Gastrocnemius medialis (tissue), 4 donors: Measurements from ENCODE around the gene TAL2. TPM values are rescaled to one million over a fixed set of nuclear protein-coding genes. Genes with fewer than 3 reads are reported as not detected.

ENCODE experiments used
- ATAC-seq, 2 donors: fragments of 150-250 bp; one replicate each; pipeline ENCODE4 v1.9.1; 2016
- DNase-seq, 2 donors: peaks; one replicate each; pipeline ENCODE4 v3.0.0-alpha.2; 2019
- H3K27ac ChIP-seq, 4 donors: fragments of 200-600 bp; sonication (generic); 1 replicate in 1 of 4; 2 replicates in 3 of 4; pipeline ENCODE4 v1.5.1; 2016 to 2018; ENCODE audit warnings: mild to moderate bottlenecking in 2 of 4, moderate library complexity in 1 of 4
- H3K27me3 ChIP-seq, 3 donors: fragments of 200-600 bp; sonication (generic) in 2 of 3; 1 replicate in 1 of 3; 2 replicates in 2 of 3; pipeline versions ENCODE4 v1.5.1 to v1.6.0; 2016 to 2019; ENCODE audit warnings: mild to moderate bottlenecking in 1 of 3, moderate library complexity in 1 of 3
- H3K36me3 ChIP-seq, 2 donors: fragments of 200-600 bp; sonication (generic) in 1 of 2; one replicate each; pipeline ENCODE4 v1.5.1; 2017 to 2018
- H3K4me1 ChIP-seq, 2 donors: fragments of 200-600 bp; sonication (generic) in 1 of 2; one replicate each; pipeline ENCODE4 v1.5.1; 2016 to 2017; ENCODE audit warnings: mild to moderate bottlenecking in 2 of 2
- H3K4me3 ChIP-seq, 4 donors: fragments of 200-600 bp; sonication (generic) in 3 of 4; 1 replicate in 1 of 4; 2 replicates in 3 of 4; pipeline ENCODE4 v1.5.1; 2016 to 2019; ENCODE audit warnings: mild to moderate bottlenecking in 2 of 4
- H3K9me3 ChIP-seq, 3 donors: fragments of 200-600 bp; sonication (generic) in 2 of 3; 1 replicate in 1 of 3; 2 replicates in 2 of 3; pipeline ENCODE4 v1.5.1; 2016 to 2019
- POLR2A ChIP-seq, 2 donors: fragments of 450-650 bp; IDR thresholded peaks; one replicate each; pipeline ENCODE4 v1.6.1; 2017; ENCODE audit warnings: antibody characterized with exemption in 2 of 2, mild to moderate bottlenecking in 2 of 2, moderate library complexity in 2 of 2
- in situ Hi-C, 4 donors: fragments of 200-750 bp; cut with MboI; loops; one replicate each; pipeline versions ENCODE4 v1.15.0 to v1.8.0; 2017; ENCODE audit warnings: low sequenced_read_pairs in 4 of 4
- intact Hi-C: fragments of 100-400 bp; cut with DNase I; formaldehyde crosslinking; loops from one replicate; pipeline ENCODE4 v1.15.1; 2023; ENCODE audit warnings: low total_unique reads
- total RNA-seq, 4 donors: library from RNA; depleted of rRNA; stranded (reverse); fragments of >200 nt; gene quantifications; one replicate each; pipeline versions ENCODE4 v1.1.0 to v1.2.3, GENCODE V29; 2016
- TF ChIP-seq, protein P1 (sequence below), 5 experiments: fragments of 450-650 bp in 3 of 5; fragments of 200-600 bp in 2 of 5; sonication (generic) in 2 of 5; IDR thresholded peaks in 4 of 5; conservative IDR thresholded peaks in 1 of 5; 1 replicate in 4 of 5; 2 replicates in 1 of 5; pipeline ENCODE4 v1.5.1; 2016 to 2019; ENCODE audit warnings: antibody characterized with exemption in 5 of 5, mild to moderate bottlenecking in 3 of 5, moderate library complexity in 3 of 5

TAL2 gene
- not detected for total RNA-seq

DNA sequence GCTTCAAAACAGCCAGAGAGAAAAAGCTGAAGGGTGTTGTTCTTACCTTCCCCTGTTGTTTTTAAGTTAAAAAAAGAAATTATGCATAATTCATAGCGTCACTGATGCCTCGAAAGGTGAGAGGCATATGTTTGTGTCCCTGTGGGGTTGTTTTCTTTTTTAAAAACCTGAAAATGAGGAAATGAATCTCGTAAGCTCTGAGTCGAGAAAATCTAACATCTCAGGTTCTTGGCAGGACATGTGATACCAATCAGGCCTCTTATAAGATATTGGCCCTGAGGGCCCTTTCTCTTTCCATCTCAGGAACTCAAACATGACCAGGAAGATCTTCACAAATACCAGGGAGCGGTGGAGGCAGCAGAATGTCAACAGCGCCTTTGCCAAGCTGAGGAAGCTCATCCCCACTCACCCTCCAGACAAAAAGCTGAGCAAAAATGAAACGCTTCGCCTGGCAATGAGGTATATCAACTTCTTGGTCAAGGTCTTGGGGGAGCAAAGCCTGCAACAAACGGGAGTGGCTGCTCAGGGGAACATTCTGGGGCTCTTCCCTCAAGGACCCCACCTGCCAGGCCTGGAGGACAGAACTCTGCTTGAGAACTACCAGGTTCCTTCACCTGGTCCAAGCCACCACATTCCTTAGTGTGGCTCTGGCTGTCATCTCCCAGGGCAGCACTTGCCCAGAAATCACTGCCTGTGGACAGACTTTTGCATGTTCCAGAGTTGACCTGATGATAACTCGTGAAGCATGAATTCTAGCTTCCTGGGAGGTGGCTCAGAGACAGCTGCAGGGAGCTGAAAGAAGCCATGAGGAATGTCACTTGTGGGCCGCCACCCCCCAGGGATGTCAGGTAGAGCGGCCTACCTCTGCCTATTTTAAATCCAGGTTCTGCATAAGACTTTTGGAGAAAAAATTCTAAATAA lies at the start of gene TAL2:
Gene TAL2, plus strand, starts transcription at position 274 of the 921 bp plus-strand sequence. Its CDS starts 40 bp downstream, at position 314.
- Histone ChIP-seq H3K36me3 (no peaks in the 10 kb centered on the region), H3K4me3 (no peak within 1 kb of the TSS), H3K4me1 (peaks cover 5 to 14% of the 10 kb centered on the region in 2 donors), H3K27ac (peak within 1 kb of the TSS; percentile 21 to 77 (median 54)), H3K27me3 (no peaks in the 10 kb centered on the region), H3K9me3 (no peaks in the 10 kb centered on the region)
- DNase-seq (no peak), ATAC-seq (peak in 1 of 2 donors; percentile 32)
- in situ Hi-C loops: loop anchor here in 1 of 4 donors (10.0 to 25.0 kb wide), 2 partner anchors 62 to 225 kb away; no protein-coding TSS in a partner anchor
- intact Hi-C loops: no loop called here
- TF ChIP-seq, protein P1, sequence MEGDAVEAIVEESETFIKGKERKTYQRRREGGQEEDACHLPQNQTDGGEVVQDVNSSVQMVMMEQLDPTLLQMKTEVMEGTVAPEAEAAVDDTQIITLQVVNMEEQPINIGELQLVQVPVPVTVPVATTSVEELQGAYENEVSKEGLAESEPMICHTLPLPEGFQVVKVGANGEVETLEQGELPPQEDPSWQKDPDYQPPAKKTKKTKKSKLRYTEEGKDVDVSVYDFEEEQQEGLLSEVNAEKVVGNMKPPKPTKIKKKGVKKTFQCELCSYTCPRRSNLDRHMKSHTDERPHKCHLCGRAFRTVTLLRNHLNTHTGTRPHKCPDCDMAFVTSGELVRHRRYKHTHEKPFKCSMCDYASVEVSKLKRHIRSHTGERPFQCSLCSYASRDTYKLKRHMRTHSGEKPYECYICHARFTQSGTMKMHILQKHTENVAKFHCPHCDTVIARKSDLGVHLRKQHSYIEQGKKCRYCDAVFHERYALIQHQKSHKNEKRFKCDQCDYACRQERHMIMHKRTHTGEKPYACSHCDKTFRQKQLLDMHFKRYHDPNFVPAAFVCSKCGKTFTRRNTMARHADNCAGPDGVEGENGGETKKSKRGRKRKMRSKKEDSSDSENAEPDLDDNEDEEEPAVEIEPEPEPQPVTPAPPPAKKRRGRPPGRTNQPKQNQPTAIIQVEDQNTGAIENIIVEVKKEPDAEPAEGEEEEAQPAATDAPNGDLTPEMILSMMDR (IDR thresholded peaks at IDR 0.05 in 4 of 5, conservative IDR thresholded peaks at IDR 0.05 in 1 of 5): no peak
- no peak for TF ChIP-seq POLR2A (IDR thresholded peaks at IDR 0.05)

DNA sequence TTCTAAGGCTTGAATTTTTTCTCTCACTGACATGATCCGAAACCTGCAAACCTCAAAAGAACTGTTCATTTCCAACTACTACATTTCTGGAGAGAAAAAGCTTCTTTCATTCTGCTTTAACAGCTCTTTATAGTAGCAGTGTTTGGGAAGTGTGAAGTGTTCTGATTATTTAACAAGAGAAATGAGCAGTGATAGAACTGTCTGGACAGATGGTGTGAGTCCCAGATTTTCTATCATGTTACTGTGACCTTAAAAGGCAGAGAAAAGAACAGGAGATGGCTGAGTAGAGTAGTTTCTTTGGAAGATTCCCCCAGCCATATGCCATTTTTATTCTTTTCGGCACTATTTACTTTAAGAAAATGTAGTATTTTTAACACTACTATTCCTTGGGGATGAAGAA lies 41.3 kb upstream of the TAL2 start:
- H3K36me3 ChIP-seq: no peaks in the 10 kb centered on the region
- ATAC-seq: no peak
- H3K27me3 ChIP-seq: no peaks in the 10 kb centered on the region

DNA sequence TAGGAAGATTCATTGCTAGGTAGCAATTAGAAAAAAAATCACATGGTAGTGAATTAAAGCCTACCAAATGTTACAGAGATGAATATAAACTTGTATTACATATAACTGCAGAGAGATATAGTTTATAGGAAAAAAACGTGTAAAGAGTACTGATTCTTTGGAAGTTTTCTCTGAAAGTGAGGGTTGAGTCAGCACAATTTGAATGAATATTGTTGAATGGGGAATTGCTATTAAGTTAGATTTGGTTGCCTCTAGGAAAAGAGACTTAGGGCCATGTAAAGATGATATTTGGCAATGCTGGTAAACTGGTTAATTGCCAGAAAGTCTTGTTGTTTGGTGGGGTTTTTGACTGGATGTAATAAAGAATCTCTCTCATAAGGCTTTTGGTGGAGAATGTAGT lies 37.2 kb upstream of the TAL2 start:
- Histone ChIP-seq H3K36me3 (no peaks in the 10 kb centered on the region), H3K4me3 (no peak overlapping the region), H3K27ac (no peak overlapping the region), H3K4me1 (no peaks in the 10 kb centered on the region), H3K27me3 (no peaks in the 10 kb centered on the region), H3K9me3 (no peaks in the 10 kb centered on the region)
- intact Hi-C loops: no loop called here
- ATAC-seq (no peak), DNase-seq (no peak)
- in situ Hi-C loops: no loop called here
- no peak for TF ChIP-seq POLR2A (IDR thresholded peaks at IDR 0.05)
- TF ChIP-seq, protein P1 (IDR thresholded peaks at IDR 0.05 in 4 of 5, conservative IDR thresholded peaks at IDR 0.05 in 1 of 5): no peak

More for the DNA sequence above, 41.3 kb upstream of the TAL2 start:
- no peak for DNase-seq
- intact Hi-C loops: no loop called here
- Histone ChIP-seq H3K9me3 (no peaks in the 10 kb centered on the region), H3K27ac (no peak overlapping the region), H3K4me1 (no peaks in the 10 kb centered on the region), H3K4me3 (no peak overlapping the region)
- TF ChIP-seq, protein P1 (IDR thresholded peaks at IDR 0.05 in 4 of 5, conservative IDR thresholded peaks at IDR 0.05 in 1 of 5): no peak
- no peak for TF ChIP-seq POLR2A (IDR thresholded peaks at IDR 0.05)
- in situ Hi-C loops: loop anchor here in 2 of 4 donors (25.0 kb wide), 2 partner anchors 241 to 266 kb away; no protein-coding TSS in a partner anchor

DNA sequence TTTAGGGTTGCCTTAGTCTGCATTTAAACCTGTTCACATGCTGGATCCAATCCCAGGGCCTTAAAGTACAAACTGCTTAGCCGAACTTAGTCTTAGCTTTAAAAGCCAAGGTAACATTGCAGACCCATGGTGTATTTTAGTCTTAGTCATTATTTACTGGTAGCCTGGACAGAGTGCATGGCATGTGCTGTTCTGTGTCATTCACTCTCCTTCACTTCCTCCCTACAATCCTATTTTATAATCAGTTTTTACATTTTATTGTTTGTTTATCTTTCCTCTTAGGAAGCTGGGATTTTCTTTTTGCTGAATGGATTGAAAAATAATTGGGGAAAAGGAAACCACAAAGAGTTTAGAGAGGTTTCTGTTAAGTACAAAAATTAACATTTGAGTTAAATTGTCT lies 29.4 kb upstream of the TAL2 start:
- H3K36me3 ChIP-seq: peaks cover 0 to 14% of the 10 kb centered on the region in 2 donors
- in situ Hi-C loops: no loop called here
- peaks cover 0 to 12% of the 10 kb centered on the region in 2 donors for H3K4me1 ChIP-seq
- H3K9me3 ChIP-seq: no peaks in the 10 kb centered on the region
- TF ChIP-seq, protein P1 (IDR thresholded peaks at IDR 0.05 in 4 of 5, conservative IDR thresholded peaks at IDR 0.05 in 1 of 5): no peak
- no peak for TF ChIP-seq POLR2A (IDR thresholded peaks at IDR 0.05)
- no peak for DNase-seq
- no peak for ATAC-seq
- intact Hi-C loops: no loop called here
- H3K27ac ChIP-seq: peak overlapping the region; percentile 15 to 37 (median 31)
- no peaks in the 10 kb centered on the region for H3K27me3 ChIP-seq
- H3K4me3 ChIP-seq: no peak overlapping the region
